Activated CD4-positive, alpha-beta T cell treated with anti-CD3 and anti-CD28 coated beads, Interleukin-2, amount 50 U/mL, for 1 hour (primary cell): Measurements from ENCODE around the gene MS4A10.
"Not testable (repeated sequence)": the region's sequence is repeated elsewhere in the genome, so short reads cannot be mapped to it uniquely, and the experiment has no call there.

Source experiments
- DNase-seq: peaks from one replicate; pipeline ENCODE4 v3.0.0-alpha.2; 2020

Gene MS4A10

GRCh38 chr11:60785136-60785535 is at the start of gene MS4A10:
Gene MS4A10 (plus strand): TSS chr11:60785333. CDS start chr11:60790336, 5,003 bp downstream.
- DNase-seq = no peak

GRCh38 chr11:60739114-60739513 is 46.0 kb upstream of the MS4A10 start:
- DNase-seq = no peak

GRCh38 chr11:60740573-60740972 is 44.6 kb upstream of the MS4A10 start:
- no peak for DNase-seq

- DNase-seq = no peak
Observed at GRCh38 chr11:60741421-60741820, 43.7 kb upstream of the MS4A10 start.

GRCh38 chr11:60743058-60743457 is 42.1 kb upstream of the MS4A10 start:
- no peak for DNase-seq

- no peak for DNase-seq
Observed at GRCh38 chr11:60744114-60744513, 41.0 kb upstream of the MS4A10 start.

GRCh38 chr11:60747359-60747873 is 37.7 kb upstream of the MS4A10 start:
- DNase-seq = no peak

- DNase-seq = no peak
Observed at GRCh38 chr11:60748225-60748624, 36.9 kb upstream of the MS4A10 start.

GRCh38 chr11:60748821-60749220 is 36.3 kb upstream of the MS4A10 start:
- no peak for DNase-seq

- no peak for DNase-seq
Observed at GRCh38 chr11:60750911-60751310, 34.2 kb upstream of the MS4A10 start.

- no peak for DNase-seq
Observed at GRCh38 chr11:60753309-60753708, 31.8 kb upstream of the MS4A10 start.

- DNase-seq = no peak
Observed at GRCh38 chr11:60754887-60755286, 30.2 kb upstream of the MS4A10 start.

- no peak for DNase-seq
Observed at GRCh38 chr11:60756307-60757032, 28.7 kb upstream of the MS4A10 start, which contains the start of gene MS4A15. Gene MS4A15 (plus strand): TSS chr11:60756867. CDS start chr11:60763734, 6,867 bp downstream.

- no peak for DNase-seq
Observed at GRCh38 chr11:60757231-60757800, 27.8 kb upstream of the MS4A10 start.

- not testable (repeated sequence) for DNase-seq
Observed at GRCh38 chr11:60758671-60759070, 26.5 kb upstream of the MS4A10 start.

GRCh38 chr11:60759438-60760225 is 25.5 kb upstream of the MS4A10 start:
- DNase-seq = not testable (repeated sequence)

GRCh38 chr11:60761436-60762190 is 23.5 kb upstream of the MS4A10 start:
- no peak for DNase-seq

- no peak for DNase-seq
Observed at GRCh38 chr11:60762851-60763691, 22.1 kb upstream of the MS4A10 start.

GRCh38 chr11:60763692-60764369 is 21.3 kb upstream of the MS4A10 start:
- no peak for DNase-seq

GRCh38 chr11:60764879-60765278 is 20.3 kb upstream of the MS4A10 start:
- no peak for DNase-seq

- DNase-seq = no peak
Observed at GRCh38 chr11:60765355-60765754, 19.8 kb upstream of the MS4A10 start.
